ENCODE data around the gene GALNT9.
"Not testable (repeated sequence)": the region's sequence is repeated elsewhere in the genome, so short reads cannot be mapped to it uniquely, and the experiment has no call there.

Gene GALNT9

DNA sequence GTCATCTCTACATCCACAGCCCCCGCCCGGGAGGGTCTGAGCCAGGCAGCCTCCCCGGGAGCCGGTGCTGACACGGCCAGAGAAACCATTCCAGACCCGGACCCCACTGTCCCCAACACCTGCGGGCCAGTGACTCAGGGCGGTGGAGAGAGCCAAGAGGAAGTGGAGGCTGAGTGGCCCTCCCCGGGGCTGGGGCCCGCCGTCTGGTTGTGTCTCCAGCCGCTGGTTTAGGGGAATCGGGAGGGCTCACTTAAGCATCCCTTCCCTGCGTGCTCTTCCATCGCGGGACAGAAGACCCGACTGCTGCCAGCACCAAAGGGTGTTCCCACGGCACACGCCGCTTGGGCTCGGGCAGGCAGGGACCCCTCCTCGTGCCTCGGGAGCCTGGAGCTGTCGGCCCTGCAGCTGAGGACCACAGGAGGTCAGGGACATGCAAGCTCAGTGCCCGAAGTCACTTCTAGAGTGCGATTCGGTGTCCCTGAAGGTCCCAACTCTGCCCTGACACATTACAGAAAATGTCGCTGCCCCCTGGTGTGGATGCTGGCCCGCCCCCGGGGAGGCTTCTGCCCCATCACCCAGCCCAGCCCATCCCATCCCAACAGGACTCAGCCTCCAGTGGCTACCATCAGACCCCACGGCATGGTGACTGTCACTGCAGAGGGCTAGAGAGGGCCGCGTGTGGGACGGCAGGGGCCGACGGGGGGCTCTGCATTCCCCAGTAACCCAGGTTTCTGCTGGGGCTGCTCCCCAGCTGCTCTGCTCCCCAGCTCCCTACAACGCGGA is 50.8 kb downstream of the GALNT9 start:
- no peak for DNase-seq

DNA sequence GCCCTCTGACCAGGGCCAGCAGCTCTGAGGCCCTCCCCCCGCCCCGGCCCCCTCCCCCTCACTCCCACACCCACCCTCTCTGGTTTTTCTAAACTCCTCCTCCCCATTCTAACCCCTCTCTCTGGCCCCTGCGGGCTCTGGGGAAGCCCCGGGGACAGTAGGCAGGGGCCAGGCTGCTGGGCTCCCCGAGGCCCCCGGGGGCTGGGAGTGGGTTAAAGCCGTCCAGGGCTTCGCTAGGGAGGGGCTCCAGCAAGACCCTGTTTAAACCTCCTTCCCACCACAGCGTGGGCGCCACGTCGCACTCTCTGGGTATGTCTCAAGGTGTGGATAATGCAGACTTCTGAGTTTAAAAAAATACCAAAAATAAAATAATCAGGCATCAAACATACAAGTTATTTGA is 51.4 kb downstream of the GALNT9 start:
- DNase-seq, result no peak

DNA sequence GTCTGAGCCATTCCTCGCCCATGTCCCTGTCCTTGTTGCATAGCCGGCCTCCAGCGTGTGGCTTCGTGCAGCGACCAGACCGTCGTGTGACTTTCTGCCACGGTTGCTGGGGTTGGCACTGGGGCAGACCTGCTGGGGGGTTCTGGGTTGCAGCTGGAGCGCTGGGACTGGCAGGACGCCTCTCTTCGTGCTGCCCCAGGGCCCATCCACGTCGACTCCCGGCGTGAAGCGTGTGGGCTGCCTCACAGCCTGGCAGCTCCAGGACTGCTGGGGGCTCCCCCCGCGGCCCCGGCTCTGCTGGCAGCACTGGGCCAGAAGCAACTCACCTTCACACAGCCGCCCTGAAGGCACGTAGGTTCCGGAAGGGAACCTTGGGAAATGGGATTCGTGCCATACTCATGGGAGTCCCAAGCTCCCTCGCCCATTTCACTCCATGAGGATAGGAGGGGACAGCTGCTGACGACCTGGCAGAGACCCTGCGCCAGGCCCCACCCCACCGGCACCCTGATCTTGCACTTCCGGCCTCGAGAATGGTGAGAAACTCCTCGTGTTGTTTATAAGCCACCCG is 51.9 kb downstream of the GALNT9 start:
- no peak for DNase-seq

DNA sequence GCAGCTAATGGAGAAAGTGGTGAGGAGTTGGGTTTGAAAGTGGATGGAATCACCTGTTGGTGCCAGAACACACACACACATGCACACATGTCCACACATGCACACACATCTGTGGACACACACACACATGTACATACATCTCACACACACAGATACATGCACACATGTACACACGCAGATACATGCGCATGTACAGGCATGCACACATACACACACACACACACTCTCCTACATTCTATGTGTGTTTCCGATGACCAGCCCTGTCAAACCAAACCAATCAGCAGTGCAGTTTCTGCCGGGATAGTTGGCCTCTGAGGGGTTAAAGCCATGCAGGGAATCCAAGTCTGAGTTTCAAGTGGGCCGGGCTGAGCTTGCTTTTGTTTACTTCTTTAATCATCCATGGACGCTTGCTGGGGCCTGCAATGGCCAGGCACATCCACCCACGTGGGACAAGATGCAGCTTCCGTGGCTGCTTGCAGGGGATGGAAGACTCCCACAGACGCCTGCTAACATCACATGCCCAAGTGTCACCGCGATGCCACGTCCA is 52.5 kb downstream of the GALNT9 start:
- DNase-seq, result no peak

DNA sequence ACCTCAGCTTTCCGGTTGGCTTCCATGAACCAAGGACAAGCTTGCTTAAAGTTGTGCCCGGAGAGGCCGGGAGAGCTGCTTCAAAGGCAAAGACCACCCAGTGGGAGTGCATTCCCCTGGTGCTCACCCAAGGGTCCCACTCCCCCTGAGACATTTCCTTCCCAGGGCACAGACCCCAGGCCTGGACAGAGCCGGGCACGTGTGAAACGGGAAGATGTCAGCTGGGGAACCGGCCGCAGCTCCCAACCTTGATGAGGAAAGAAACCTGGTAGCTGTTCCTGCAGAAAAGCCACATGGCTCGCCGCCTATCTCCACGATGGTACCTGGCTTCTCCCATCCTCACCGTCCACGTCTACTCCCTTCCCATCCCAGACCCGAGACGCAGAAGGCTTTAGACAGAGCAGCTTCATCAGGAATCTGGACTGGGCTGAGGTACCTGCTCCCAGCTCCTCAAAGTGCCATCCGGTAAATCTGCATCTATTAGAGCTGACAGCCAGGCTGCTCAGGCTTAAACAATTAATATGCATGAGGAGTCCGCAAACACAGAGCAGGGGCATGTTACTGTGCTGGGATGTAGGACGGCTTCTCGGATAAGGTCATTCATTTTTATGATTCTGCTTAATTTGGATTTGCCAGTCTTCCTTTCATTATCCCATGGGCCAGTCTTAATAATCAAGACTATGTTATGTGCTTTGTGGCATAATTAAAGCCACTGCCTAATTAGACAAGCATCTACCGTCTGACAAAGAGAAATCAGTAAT is 53.1 kb downstream of the GALNT9 start:
- no peak for DNase-seq

DNA sequence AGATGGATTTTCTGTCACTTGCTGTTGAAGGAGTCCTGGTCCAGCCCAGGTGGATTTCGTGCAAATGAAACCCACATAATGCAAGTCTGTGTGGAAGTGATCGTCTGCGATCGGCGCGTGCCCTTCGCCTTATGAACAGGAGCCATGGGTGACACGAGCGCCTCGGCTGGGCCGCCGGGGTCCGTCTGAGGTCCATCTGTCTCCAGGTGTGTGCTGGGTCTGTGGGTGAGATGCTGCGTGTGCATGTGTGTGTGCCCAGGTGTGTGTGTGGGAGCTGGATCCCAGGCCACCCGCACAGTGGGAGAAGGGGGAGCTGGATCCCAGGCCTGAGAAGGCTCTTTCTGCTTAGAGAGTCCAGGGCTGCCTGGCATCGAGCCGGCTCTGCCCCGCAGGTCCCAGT is 53.8 kb downstream of the GALNT9 start:
- DNase-seq, result no peak

DNA sequence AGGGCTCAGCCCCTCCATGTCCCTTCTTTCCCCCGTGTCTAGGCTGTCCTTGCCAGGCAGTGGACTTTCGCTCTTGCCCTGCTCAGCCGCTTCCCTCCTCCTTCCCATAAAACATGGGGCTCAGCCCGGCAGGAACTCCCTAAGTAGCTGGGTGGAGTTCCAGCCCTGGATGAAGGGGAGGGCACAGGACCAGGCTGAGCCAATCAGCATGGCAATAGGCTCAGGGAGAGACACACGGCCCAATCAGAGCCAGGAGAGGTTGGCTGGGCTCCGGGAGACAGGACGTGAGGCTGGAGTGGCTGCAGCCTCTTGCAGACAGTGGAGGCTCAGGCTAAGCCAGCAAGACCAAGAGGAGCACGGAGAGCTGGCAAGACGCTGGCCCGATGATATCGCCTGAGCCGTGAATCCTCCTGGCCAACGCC is 54.3 kb downstream of the GALNT9 start:
- no peak for DNase-seq

DNA sequence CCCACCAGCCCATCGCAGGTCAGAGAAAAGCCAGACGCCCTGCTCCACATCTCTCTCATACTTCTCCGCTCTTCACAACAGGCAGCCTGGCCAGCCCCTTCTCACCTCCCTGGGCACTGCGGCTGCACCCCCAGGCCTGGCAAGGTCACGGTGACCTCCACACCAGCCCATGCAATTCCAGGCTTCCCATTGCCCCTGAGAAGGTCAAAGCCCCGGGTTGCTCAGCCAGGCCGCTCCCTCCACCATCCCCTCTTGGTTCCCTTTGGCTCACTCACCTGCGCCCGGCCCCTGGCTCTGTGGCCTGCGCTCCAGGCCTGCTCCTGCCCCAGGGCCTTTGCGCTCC is 55.4 kb downstream of the GALNT9 start:
- DNase-seq, result no peak

DNA sequence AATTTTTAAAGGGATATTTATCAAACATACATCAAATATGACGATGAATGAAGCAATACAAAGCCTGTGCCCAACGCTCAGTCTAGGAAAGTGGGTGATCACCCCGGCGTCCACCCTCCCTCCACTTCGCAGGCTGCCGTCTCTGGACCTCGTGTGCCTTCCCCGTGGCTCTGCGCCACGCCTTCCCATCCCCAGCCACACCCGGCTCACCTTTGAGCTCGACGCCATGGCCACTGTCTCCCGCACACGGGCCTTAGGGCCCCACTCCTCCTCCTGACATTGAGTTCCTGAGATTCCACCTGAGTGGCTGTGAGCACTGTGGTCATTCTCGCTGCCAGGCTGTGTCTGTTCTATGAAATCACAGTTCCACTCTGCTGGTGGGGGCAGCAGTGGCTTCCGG is 56.7 kb downstream of the GALNT9 start:
- DNase-seq, result no peak

DNA sequence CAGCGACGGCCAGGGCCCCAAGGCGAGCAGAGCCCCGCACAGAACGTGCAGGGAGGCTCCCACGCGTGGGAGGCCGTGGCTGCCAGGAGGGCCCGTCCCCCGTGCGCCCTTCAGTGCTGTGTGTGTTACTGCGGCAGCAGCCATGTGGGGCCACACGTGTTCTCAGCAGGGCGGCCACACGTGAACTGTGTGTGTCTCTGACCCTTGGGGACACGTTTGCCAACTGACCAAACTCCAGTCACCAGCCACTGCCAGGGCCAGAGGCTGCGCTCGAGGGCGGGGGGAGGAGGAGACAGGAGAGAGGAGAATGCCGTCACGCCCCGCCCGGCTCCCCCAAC is 57.7 kb downstream of the GALNT9 start:
- DNase-seq, result no peak

DNA sequence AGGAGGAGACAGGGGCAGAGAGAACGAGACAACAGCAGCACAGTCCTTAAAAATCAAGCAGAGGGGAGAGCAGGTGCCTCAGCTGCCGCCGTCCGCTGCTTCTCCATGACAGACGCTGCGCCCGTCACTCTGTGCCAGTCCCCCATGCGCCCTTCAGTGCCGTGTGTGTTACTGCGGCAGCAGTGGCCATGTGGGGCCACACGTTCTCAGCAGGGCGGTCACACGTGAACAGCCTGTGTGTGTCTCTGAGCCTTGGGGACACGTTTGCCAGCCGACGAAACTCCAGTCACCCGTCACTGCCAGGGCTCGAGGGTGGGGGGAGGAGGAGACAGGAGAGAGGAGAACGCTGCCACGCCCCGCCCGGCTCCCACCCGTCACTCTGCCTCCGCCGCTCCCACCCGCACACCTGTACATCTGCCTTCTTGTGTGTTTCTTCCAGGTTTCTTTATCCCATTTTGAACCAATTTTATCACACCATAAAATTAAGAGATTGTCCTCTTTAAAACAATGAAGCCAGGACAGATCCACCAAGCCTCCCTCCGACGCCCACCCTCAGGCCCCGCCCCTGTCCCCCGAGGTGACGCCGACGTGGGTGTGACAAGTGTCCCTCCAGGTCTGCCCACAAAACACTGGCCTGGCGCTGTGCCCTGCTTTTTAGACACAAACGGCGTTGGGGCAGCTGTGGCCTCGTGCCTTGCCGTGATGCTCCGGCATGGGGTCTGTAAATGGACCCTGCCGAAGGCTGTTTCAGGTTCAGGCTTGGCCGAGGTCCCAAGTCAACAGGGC is 58.2 kb downstream of the GALNT9 start:
- no peak for DNase-seq

DNA sequence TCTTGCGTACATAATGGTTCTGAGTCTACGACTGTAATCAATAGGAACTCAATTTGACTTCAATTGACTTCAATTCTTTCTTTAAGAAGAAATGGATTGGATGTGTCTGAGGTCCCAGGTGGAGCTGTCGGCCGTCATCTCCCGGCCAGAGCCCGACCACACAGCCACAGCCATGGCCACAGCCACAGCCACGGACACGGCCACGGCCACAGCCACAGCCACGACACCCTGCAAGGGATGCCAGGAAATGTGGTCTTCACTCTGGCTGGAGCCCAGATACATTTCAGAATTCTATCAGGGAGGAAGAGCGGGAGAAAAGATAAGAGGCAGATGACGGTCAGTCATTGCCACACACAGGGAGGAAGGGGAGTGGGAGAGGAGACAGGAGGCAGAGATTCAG is 58.9 kb downstream of the GALNT9 start:
- DNase-seq, result no peak

DNA sequence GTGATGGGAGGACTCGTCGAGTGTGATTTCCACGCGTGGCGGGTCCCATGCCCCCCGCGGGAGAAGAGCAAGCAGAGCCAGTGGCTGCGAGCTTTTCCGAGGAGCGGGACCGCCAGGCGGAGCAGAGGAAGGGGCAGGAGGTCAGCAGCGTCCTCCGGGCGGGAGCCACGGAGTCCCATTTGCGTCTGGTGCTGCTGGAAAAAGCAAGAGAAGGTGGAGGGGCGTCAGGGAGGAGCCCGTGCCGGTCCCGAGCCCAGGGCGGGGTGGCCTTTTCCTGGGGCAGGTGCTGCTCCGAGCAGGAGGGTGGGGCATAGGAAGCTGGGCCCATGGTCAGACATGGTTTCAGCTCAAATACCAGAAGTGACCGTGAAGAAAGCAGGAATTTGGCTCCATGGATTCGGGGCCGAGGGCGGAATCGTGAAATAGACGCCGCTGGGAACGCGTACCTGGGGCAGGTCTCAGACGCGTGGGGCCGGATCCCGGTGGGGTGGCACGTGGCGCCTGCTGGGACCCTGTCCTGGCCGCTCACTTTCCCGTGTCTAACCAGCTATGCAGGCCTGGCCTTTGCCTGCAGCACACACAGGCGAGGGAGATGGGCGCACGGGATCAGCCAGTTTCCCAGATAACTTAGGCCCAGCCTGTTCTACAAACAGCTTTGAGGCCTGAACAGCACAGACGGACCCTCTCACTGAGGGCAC is 60.0 kb downstream of the GALNT9 start:
- DNase-seq, result no peak

DNA sequence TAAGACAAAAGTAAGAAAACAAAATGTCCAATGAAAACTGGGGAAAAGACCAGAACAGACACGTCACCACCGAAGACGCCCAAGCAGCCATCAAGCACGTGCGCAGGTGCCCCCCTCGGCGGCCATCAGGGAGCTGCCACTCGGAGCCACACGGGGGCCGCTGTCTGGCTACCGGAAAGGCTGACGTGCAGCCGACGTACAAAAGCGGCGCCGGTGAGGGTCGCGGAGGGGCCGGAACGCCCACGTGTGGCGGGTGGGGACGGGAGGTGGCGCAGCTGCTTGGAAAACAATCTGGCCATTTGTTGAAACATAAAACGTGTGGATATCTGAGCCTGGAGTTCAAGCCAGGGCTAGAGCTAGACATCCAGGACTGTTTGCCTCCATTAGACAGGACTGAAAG is 60.7 kb downstream of the GALNT9 start:
- DNase-seq, result peak; percentile 13

DNA sequence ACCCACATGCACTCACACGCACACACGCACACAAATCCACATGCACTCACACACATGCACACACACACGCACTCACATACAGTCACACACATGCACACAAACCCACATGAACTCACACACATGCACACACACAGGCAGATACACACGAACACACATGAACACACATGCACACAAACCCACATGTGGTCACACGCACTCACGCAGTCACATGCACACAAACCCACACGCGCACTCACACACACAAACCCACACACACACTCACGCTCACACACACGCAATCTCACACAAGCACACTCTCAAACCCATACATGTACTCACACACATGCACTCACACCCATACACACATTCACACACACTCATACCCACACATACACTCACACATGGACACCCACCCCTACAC is 61.5 kb downstream of the GALNT9 start:
- DNase-seq, result no peak

DNA sequence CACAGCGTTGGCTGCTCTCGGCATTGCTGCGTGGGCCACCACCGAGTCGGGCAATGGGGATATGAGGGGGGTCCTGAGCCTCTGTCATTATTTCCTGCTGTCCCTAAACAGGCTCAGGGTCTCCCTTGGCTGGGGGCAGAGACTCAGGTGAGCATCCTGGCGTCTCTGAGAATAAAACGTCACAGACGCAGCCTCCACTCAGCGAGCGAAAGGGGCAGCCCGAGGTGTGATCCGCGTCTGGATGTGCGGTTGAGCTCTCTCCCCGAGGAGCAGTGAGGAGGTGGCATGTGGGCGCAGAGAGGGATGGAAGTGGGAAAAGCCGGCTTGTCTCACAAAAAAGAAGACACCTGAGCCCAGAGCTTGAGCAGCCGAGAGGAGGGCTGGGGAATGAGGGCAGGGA is 62.6 kb downstream of the GALNT9 start:
- no peak for DNase-seq

DNA sequence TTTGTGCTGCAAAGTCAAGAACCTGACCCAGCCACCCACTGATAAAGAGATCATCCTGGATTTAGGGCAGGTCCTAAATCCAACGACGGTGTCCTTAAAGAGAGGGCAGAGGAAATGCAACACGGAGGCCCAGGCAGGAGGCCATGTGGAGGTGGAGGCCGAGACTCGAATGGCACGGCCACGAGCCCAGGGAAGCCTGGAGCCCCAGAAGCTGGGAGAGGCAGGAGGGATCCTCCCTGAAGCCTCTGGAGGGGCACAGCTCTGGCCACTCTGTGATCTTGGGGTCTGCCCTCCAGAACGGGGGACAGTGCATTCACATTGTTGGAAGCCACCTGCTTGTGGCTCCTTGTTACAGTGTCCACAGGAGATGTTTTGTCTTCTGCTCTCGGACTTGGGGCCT is 63.0 kb downstream of the GALNT9 start:
- DNase-seq, result no peak

DNA sequence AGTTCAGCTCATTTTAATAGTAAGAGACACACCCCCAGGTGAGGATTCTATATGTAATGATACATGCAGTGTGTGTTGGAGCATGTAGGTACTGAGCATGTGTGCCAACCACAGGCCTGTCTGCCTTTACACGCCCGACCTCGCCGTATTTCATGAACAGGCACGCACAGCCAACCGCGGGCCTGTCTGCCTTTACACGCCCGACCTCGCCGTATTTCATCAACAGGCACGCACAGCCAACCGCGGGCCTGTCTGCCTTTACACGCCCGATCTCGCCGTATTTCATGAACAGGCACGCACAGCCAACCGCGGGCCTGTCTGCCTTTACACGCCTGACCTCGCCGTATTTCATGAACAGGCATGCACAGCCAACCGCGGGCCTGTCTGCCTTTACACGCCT is 63.6 kb downstream of the GALNT9 start:
- not testable (repeated sequence) for DNase-seq

DNA sequence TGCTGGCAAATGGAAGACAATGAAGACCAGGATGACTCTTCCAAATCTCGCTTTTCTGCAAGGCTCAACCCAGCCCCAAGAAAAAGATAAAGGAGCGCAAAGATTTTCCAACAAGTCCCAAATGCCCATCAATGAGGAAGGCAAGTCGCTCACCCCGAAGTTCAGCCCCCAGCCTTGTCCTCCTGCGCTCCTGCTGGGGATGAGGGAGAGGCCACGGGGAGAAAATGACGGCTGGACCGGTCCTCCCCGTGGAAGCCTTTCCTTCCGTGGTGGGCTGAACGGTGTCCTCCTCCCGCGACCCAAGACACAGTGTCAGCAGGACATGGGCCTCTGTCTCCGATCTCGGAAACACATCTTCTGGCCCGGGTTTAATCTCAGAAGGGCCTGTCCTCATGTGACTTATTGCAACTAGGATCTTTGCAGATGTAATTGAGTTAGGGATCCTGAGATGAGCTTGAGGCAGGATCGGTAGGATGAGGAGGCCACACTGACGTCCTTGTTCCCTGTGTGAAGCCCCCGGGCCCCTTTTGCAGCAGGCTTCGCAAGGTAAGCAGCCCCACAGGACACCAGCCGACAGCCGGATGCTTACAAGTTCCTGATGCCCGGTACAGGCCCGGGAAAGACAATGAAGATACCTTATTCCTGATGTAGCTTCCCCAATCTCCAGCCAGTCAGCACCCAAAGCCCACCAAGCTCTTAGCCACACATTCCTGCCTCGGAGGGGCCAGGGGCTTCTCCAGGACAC is 64.2 kb downstream of the GALNT9 start:
- no peak for DNase-seq

DNA sequence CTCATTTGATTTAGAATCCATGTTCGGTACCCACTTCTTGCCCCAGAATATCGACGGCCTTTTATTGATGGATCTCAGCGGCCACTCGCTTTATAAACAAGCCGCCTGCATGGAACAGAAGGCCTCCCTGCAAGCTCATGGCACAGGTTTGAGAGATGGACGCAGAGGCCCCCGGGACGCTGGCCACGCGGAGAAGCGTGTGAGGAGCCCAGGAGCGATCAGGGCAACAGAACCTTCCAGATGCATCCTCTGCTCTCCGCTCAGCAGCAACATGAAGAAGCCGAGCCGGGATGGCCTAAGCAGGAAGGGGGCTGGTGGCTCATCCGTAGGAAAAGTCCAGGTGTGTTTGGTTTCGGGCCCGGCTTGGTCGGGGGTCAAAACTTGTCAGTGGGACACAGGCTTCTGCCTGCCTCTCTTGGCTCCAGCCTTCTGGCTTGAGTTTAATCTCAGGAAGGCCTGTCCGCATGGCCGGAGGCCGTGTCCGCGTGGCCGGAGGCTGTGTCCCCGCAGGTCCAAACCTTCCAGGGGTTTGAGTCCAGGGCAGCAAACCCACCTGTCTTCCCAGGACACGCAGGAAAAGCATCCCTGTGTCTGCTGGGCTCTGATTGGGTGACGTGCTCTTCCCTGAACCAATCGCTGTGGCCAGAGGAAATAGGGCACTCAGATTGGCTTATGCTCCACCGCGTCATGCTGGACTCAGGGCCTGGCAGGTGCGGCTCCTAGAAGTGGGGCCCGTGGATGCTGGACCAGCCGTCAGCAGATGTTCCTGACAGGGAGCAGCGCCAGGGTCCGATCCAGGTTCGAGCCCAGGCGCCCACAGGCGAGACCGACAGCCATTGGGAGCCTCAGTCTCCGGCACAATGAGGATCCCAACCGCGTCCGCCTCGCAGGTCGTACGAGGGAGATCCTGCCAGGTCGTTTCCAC is 65.0 kb downstream of the GALNT9 start:
- DNase-seq, result no peak

All from NCI-H1694 treated with DMSO at 0.1 percent for 48 hours (cell line).